HEK293T (cell line): ENCODE results near the gene RNF152.

Experiments
- CTCF ChIA-PET: fragments of 350-600 bp; formaldehyde crosslinking; extraction: SDS; loops from one replicate; lab custom pipeline; 2021; ENCODE audit warnings: antibody characterized with exemption, inconsistent platforms; lab: Yijun Ruan, JAX
- POLR2A ChIA-PET: fragments of 350-600 bp; formaldehyde crosslinking; extraction: SDS; loops from one replicate; lab custom pipeline; 2020; ENCODE audit warnings: antibody characterized with exemption, inconsistent platforms; lab: Yijun Ruan, JAX
- DNase-seq: peaks from one replicate; pipeline ENCODE4 v3.0.0; 2012; ENCODE audit warnings: mixed read lengths; ENCODE audit errors: extremely low spot score
- ARNT ChIP-seq: fragments of 450-650 bp; IDR thresholded peaks from 2 replicates; pipeline ENCODE4 v1.6.1; 2017; ENCODE audit warnings: mild to moderate bottlenecking
- BHLHE40 ChIP-seq: fragments of 450-650 bp; IDR thresholded peaks from 2 replicates; pipeline ENCODE4 v1.6.1; 2016; ENCODE audit warnings: mild to moderate bottlenecking, moderate library complexity, borderline replicate concordance
- CTBP1 ChIP-seq: fragments of 450-650 bp; IDR thresholded peaks from 2 replicates; pipeline ENCODE4 v1.6.1; 2016; ENCODE audit warnings: borderline replicate concordance
- ELF4 ChIP-seq: fragments of 450-650 bp; IDR thresholded peaks from 2 replicates; pipeline ENCODE4 v1.6.1; 2017; ENCODE audit warnings: antibody characterized with exemption
- FOXA1 ChIP-seq: fragments of 450-650 bp; IDR thresholded peaks from 2 replicates; pipeline ENCODE4 v1.6.1; 2016; ENCODE audit warnings: mild to moderate bottlenecking
- FOXK2 ChIP-seq: fragments of 450-650 bp; IDR thresholded peaks from 2 replicates; pipeline ENCODE4 v1.6.1; 2016; ENCODE audit warnings: mild to moderate bottlenecking
- FOXM1 ChIP-seq: fragments of 450-650 bp; IDR thresholded peaks from 2 replicates; pipeline ENCODE4 v1.6.1; 2017; ENCODE audit warnings: mild to moderate bottlenecking, borderline replicate concordance
- HDGF ChIP-seq: fragments of 450-650 bp; IDR thresholded peaks from 2 replicates; pipeline ENCODE4 v1.6.1; 2017; ENCODE audit warnings: antibody characterized with exemption, borderline replicate concordance
- L3MBTL2 ChIP-seq: fragments of 450-650 bp; conservative IDR thresholded peaks from 2 replicates; pipeline ENCODE4 v1.6.1; 2016; ENCODE audit warnings: mild to moderate bottlenecking
- LEF1 ChIP-seq: fragments of 450-650 bp; IDR thresholded peaks from 2 replicates; pipeline ENCODE4 v1.6.1; 2017; ENCODE audit warnings: mild to moderate bottlenecking, borderline replicate concordance
- NFRKB ChIP-seq: fragments of 450-650 bp; IDR thresholded peaks from 2 replicates; pipeline ENCODE4 v1.6.1; 2016; ENCODE audit warnings: mild to moderate bottlenecking, moderate library complexity
- SP1 ChIP-seq: fragments of 450-650 bp; IDR thresholded peaks from 2 replicates; pipeline ENCODE4 v1.6.1; 2017
- SUZ12 ChIP-seq: fragments of 450-650 bp; IDR thresholded peaks from 2 replicates; pipeline ENCODE4 v1.6.1; 2016; ENCODE audit warnings: mild to moderate bottlenecking
- TARDBP ChIP-seq: fragments of 450-650 bp; IDR thresholded peaks from 2 replicates; pipeline ENCODE4 v1.6.1; 2016
- ZNF384 ChIP-seq: fragments of 450-650 bp; IDR thresholded peaks from 2 replicates; pipeline ENCODE4 v1.6.1; 2016
- TF ChIP-seq, protein P1 (sequence below): fragments of 450-650 bp; IDR thresholded peaks from 2 replicates; pipeline ENCODE4 v1.6.1; 2016

Gene RNF152

DNA sequence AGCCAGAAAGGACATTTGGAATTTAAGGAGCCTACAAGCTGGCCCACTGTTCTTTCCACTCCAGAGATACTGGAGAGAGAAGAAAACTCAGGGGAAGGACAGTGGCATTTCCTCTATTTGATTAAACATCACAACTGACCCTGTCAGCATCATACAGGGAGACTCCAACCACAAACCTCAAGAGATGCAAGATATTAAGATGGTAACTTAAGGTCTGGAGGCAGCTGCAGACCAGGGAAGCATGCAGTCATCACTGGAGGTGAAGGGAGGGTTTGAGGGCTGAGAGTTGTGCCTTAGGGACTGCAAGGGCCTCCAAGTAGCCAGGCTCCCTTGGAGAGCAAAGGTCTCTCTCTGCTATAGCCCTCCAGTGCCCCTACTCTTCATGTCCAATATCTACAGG, 67.4 kb downstream of the RNF152 start:
- TF ChIP-seq SP1: no peak
- no peak for TF ChIP-seq NFRKB
- TF ChIP-seq ARNT: no peak
- TF ChIP-seq HDGF: no peak
- no peak for TF ChIP-seq FOXK2
- no peak for TF ChIP-seq SUZ12
- TF ChIP-seq, protein P1, sequence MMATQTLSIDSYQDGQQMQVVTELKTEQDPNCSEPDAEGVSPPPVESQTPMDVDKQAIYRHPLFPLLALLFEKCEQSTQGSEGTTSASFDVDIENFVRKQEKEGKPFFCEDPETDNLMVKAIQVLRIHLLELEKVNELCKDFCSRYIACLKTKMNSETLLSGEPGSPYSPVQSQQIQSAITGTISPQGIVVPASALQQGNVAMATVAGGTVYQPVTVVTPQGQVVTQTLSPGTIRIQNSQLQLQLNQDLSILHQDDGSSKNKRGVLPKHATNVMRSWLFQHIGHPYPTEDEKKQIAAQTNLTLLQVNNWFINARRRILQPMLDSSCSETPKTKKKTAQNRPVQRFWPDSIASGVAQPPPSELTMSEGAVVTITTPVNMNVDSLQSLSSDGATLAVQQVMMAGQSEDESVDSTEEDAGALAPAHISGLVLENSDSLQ: no peak
- TF ChIP-seq L3MBTL2: no peak
- no peak for TF ChIP-seq ZNF384
- TF ChIP-seq FOXM1: no peak
- TF ChIP-seq LEF1: no peak
- no peak for TF ChIP-seq TARDBP
- TF ChIP-seq FOXA1: no peak
- no peak for TF ChIP-seq BHLHE40
- no peak for TF ChIP-seq CTBP1
- DNase-seq: no peak
- ChIA-PET POLR2A (no interaction called here), CTCF (interaction anchor here (1.0 kb wide), 1 partner anchor 8 kb away, joined by 3 read pairs; no protein-coding TSS in a partner anchor)

GRCh38 chr18:61824733-61825363, 68.0 kb downstream of the RNF152 start:
- DNase-seq: no peak
- TF ChIP-seq, protein P1: peak; percentile 77
- no peak for TF ChIP-seq ARNT
- ChIA-PET CTCF (interaction anchor here (1.0 kb wide), 1 partner anchor 9 kb away, joined by 3 read pairs; no protein-coding TSS in a partner anchor), POLR2A (no interaction called here)

DNA sequence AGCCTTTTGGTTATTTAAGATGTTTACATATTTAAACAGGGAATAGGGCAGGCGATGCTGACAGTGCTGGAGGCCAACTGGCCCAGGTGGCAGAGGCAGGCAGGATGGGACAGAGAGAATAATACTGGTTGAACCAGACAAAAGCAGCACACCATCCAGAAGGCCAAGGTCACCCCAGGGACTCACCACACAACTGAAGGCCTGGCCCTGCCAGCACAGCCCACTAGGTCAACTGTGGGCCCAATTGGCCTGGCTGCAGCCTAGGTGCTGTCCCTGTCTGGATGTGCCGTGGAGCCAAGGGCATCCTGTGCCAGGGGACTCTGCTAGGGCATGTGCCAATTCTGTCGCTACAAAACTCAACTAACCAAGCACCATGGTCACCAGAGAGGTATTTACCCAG, 69.2 kb downstream of the RNF152 start:
- no peak for DNase-seq
- ChIA-PET CTCF (no interaction called here), POLR2A (no interaction called here)
- TF ChIP-seq ARNT (no peak), CTBP1 (no peak), ZNF384 (no peak), FOXA1 (no peak), FOXK2 (no peak), SP1 (no peak), FOXM1 (no peak), LEF1 (no peak), SUZ12 (no peak), ELF4 (no peak), BHLHE40 (no peak), TARDBP (no peak)
- TF ChIP-seq, protein P1: no peak

DNA sequence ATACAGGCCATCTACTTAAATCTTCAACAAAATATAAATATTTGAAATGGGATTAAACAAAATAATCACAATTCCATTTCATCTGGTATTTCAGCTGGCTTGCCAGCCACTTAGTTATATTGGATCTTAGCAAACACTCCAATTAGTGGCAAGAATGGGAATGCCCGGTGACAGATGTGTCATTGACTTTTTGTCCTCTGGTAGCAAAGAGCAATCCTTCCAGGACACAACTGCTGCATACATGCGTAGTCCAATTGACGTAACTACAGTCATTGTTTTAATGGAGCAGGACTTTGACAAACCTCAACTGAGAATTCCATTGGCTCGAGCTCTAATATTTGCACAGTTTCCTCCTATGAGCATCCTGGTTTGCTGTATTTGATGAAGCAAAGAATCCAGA, 69.9 kb downstream of the RNF152 start:
- no peak for DNase-seq
- ChIA-PET CTCF (no interaction called here), POLR2A (no interaction called here)
- no peak for TF ChIP-seq TARDBP
- no peak for TF ChIP-seq CTBP1
- TF ChIP-seq ZNF384: no peak
- no peak for TF ChIP-seq ELF4
- TF ChIP-seq, protein P1: no peak
- TF ChIP-seq FOXK2: no peak
- no peak for TF ChIP-seq FOXM1
- no peak for TF ChIP-seq HDGF
- TF ChIP-seq LEF1: no peak
- TF ChIP-seq FOXA1: no peak
- no peak for TF ChIP-seq SUZ12
- TF ChIP-seq BHLHE40: no peak
- TF ChIP-seq L3MBTL2: no peak
- no peak for TF ChIP-seq SP1
- TF ChIP-seq ARNT: no peak
- no peak for TF ChIP-seq NFRKB

DNA sequence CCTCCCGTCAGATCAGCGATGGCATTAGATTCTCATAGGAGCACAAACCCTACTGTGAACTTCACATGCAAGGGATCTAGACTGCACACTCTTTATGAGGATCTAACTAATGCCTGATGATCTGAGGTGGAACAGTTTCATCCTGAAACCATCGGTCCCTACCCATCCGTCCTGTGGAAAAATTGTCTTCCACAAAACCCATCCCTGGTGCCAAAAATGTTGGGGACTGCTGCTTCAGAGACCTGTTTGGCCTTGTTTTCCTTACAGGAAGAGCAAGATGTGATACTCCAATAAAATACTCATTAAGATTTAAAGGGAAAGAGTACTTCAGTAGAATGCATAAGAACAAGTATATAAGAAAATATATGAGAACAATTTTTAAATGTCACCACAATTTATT, 71.1 kb downstream of the RNF152 start:
- TF ChIP-seq SP1 (no peak), CTBP1 (no peak), FOXM1 (no peak), ZNF384 (no peak), NFRKB (no peak), L3MBTL2 (no peak), BHLHE40 (no peak), SUZ12 (no peak), FOXK2 (no peak), LEF1 (no peak), ARNT (no peak), TARDBP (no peak), HDGF (no peak), ELF4 (no peak), FOXA1 (no peak)
- TF ChIP-seq, protein P1: no peak
- POLR2A ChIA-PET: no interaction called here
- DNase-seq: no peak
- CTCF ChIA-PET: no interaction called here
